ENCODE measurements around the gene FAM117A. TPM values are rescaled to one million over a fixed set of nuclear protein-coding genes. Genes with fewer than 3 reads are reported as not detected.

FAM117A gene
- total RNA-seq, 6 donors from 2014 or later: 15.1 to 22.0 (median 18.2) TPM

GRCh38 chr17:49775546-49776260 lies 11.8 kb upstream of the FAM117A start:
- H3K27me3 ChIP-seq: no peaks in the 10 kb centered on the region
- no peaks in the 10 kb centered on the region for H3K9me3 ChIP-seq
- peak overlapping the region in 3 of 4 donors; percentile 21 to 68 (median 59) for H3K27ac ChIP-seq
- WGBS, 2 donors: 38 to 61% methylated on average over 4 to 8 of the region's 8 CpGs
- no peak for TF ChIP-seq EP300 (IDR thresholded peaks at IDR 0.05)
- TF ChIP-seq POLR2A (IDR thresholded peaks at IDR 0.05): no peak
- no peak for TF ChIP-seq POLR2AphosphoS5 (IDR thresholded peaks at IDR 0.05)
- TF ChIP-seq CTCF (IDR thresholded peaks at IDR 0.05): no peak
- no peaks in the 10 kb centered on the region for H3K36me3 ChIP-seq
- H3K4me3 ChIP-seq: no peak overlapping the region
- no peak for DNase-seq
- ATAC-seq (ENCODE audit: low FRiP score in 2 of 2): peak in 1 of 2 donors; percentile 63
- peaks cover 13 to 26% (median 19%) of the 10 kb centered on the region in 4 donors for H3K4me1 ChIP-seq

DNA sequence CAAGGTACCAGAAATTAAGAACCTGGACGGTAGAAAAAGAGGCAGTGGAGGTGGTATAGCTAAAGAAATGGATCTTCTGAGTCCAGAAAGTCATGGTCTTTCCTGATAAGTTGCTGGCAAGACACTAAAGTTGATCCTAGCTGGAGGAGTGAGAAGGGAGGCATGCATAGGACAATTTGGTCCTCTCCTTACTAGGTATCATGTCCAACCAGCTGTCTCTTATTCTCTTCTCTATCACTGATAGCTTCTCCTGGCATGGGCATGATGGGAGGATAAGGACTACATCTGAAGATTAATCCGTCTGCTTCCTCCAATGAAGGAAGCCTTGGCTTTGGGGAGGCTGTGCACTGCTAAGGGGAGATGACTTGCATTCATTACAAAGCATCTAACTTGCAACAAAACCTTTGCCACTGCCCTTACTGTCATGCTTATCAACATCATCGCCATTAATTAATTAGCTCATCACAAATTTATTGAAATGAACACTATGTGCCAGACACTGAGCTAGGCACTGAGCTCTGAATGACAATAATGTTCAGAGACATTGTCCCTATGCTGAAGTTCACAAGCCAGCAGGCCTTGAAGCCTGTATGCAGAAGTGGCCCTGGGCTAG lies 3.1 kb upstream of the FAM117A start:
- TF ChIP-seq EP300 (IDR thresholded peaks at IDR 0.05) (no peak), POLR2A (IDR thresholded peaks at IDR 0.05) (no peak), POLR2AphosphoS5 (IDR thresholded peaks at IDR 0.05) (no peak), CTCF (IDR thresholded peaks at IDR 0.05) (no peak)
- DNase-seq: no peak
- Histone ChIP-seq H3K4me1 (peaks cover 8 to 19% (median 15%) of the 10 kb centered on the region in 4 donors), H3K4me3 (no peak overlapping the region), H3K27me3 (no peaks in the 10 kb centered on the region), H3K27ac (no peak overlapping the region), H3K36me3 (no peaks in the 10 kb centered on the region), H3K9me3 (no peaks in the 10 kb centered on the region)
- 84 to 85% methylated on average over 3 of the region's 3 CpGs for WGBS, 2 donors
- ATAC-seq (ENCODE audit: low FRiP score in 2 of 2): no peak

- Histone ChIP-seq H3K9me3 (no peaks in the 10 kb centered on the region), H3K4me1 (peaks cover 12 to 33% (median 15%) of the 10 kb centered on the region in 4 donors), H3K27ac (peak overlapping the region in 2 of 4 donors; percentile 19 to 41), H3K4me3 (peak overlapping the region in 3 of 4 donors; percentile 83 to 98 (median 97)), H3K27me3 (no peaks in the 10 kb centered on the region), H3K36me3 (no peaks in the 10 kb centered on the region)
- no peak for DNase-seq
- ATAC-seq (ENCODE audit: low FRiP score in 2 of 2): no peak
- no peak for TF ChIP-seq POLR2AphosphoS5 (IDR thresholded peaks at IDR 0.05)
- TF ChIP-seq POLR2A (IDR thresholded peaks at IDR 0.05): no peak
- 18 to 25% methylated on average over 8 of the region's 8 CpGs for WGBS, 2 donors
These were observed 739 bp upstream of the FAM117A start for GRCh38 chr17:49764559-49765180.

GRCh38 chr17:49762151-49762941 lies 1.6 kb downstream of the FAM117A start:
- peak overlapping the region in 2 of 4 donors; percentile 83 to 97 for H3K4me3 ChIP-seq
- DNase-seq (no peak), ATAC-seq (ENCODE audit: low FRiP score in 2 of 2) (no peak)
- no peaks in the 10 kb centered on the region for H3K9me3 ChIP-seq
- no peaks in the 10 kb centered on the region for H3K27me3 ChIP-seq
- peak overlapping the region in 3 of 4 donors; percentile 22 to 93 (median 82) for H3K27ac ChIP-seq
- H3K36me3 ChIP-seq: no peaks in the 10 kb centered on the region
- no peak for TF ChIP-seq CTCF (IDR thresholded peaks at IDR 0.05)
- TF ChIP-seq POLR2AphosphoS5 (IDR thresholded peaks at IDR 0.05): no peak
- TF ChIP-seq EP300 (IDR thresholded peaks at IDR 0.05): no peak
- TF ChIP-seq POLR2A (IDR thresholded peaks at IDR 0.05): no peak
- H3K4me1 ChIP-seq: peaks cover 12 to 33% (median 16%) of the 10 kb centered on the region in 4 donors
- WGBS, 2 donors: 55 to 70% methylated on average over 6 of the region's 6 CpGs

Data from upper lobe of left lung (tissue), 6 donors.